HCT116 (cell line): ENCODE results near the gene TMEM81. TPM values are rescaled to one million over a fixed set of nuclear protein-coding genes. Genes with fewer than 3 reads are reported as not detected.

Experiments
- ATAC-seq: fragments of 200-7000 bp; cut with Tn5 transposase; 2 replicates; pipeline ENCODE4 v1.9.1; 2020; ENCODE audit warnings: mild to moderate bottlenecking, moderate library complexity
- BruUV-seq: library from RNA; stranded (reverse); fragments of 400-500 nt; replicated peaks from 2 replicates; lab custom pipeline; 2021; lab: Mats Ljungman, UMichigan
- CTCF ChIA-PET: fragments of 300-600 bp; sonication (Branson Sonifier 250); formaldehyde crosslinking; loops from one replicate; lab custom pipeline; 2021; ENCODE audit warnings: antibody characterized with exemption; lab: Charles Lee
- POLR2A ChIA-PET: fragments of 300-600, 350-600 bp; sonication (Branson Sonifier 250); formaldehyde crosslinking; loops from one replicate; lab custom pipeline; 2021; ENCODE audit warnings: antibody characterized with exemption; lab: Charles Lee
- RAD21 ChIA-PET, 2 experiments: fragments of 300-600 bp; sonication (Branson Sonifier 250); formaldehyde crosslinking; loops; one replicate each; lab custom pipeline; 2023; ENCODE audit warnings: low total read pairs in 2 of 2; ENCODE audit not compliant: uncharacterized antibody in 2 of 2, unreplicated experiment in 2 of 2, low non-redundant PET in 1 of 2; lab: Charles Lee
- DNase-seq: peaks from one replicate; pipeline ENCODE4 v3.0.0-alpha.2; 2010; ENCODE audit warnings: low read depth, low spot score
- H2AFZ ChIP-seq: fragments of 200-600 bp; shearing (Covaris generic), sonication (generic); 2 replicates; pipeline ENCODE4 v1.6.1; 2017; ENCODE audit warnings: low read depth, mixed run types, mixed read lengths, antibody characterized with exemption, low read length; ENCODE audit not compliant: poor library complexity, severe bottlenecking
- H3K27ac ChIP-seq: 2 replicates; pipeline ENCODE4 v1.5.1; 2012; ENCODE audit warnings: low read depth, low read length
- H3K27me3 ChIP-seq: fragments of 200-600 bp; sonication (generic); 2 replicates; pipeline ENCODE4 v1.6.1; 2016; ENCODE audit warnings: mixed run types, low read length, mixed read lengths; ENCODE audit not compliant: insufficient read depth
- H3K36me3 ChIP-seq, 2 experiments: fragments of 200-500 bp in 1 of 2; fragments of 200-600 bp in 1 of 2; sonication (Bioruptor generic) in 1 of 2; sonication (generic) in 1 of 2; 2 replicates each; pipeline versions ENCODE4 v1.5.1 to v1.6.1; 2014 to 2016; ENCODE audit warnings: low read length in 2 of 2, inconsistent platforms in 1 of 2, mixed read lengths in 1 of 2, mixed run types in 1 of 2; ENCODE audit not compliant: insufficient read depth in 2 of 2, control insufficient read depth in 1 of 2
- H3K4me1 ChIP-seq, 2 experiments: fragments of 200-600 bp in 1 of 2; sonication (generic) in 1 of 2; 2 replicates each; pipeline versions ENCODE4 v1.5.1 to v1.6.1; 2012 to 2017; ENCODE audit warnings: low read length in 2 of 2, inconsistent platforms in 1 of 2, mild to moderate bottlenecking in 1 of 2, mixed read lengths in 1 of 2, mixed run types in 1 of 2, moderate library complexity in 1 of 2; ENCODE audit not compliant: insufficient read depth in 2 of 2, control insufficient read depth in 1 of 2
- H3K4me2 ChIP-seq: fragments of 200-600 bp; sonication (generic); 2 replicates; pipeline ENCODE4 v1.6.1; 2017; ENCODE audit warnings: mixed run types, low read length, mixed read lengths
- H3K4me3 ChIP-seq, 2 experiments: fragments of 200-600 bp in 1 of 2; sonication (generic) in 1 of 2; replicated peaks in 1 of 2; 2 replicates each; pipeline ENCODE4 v1.5.1; 2011 to 2016; ENCODE audit warnings: low read length in 2 of 2, control low read depth in 1 of 2, low read depth in 1 of 2, mild to moderate bottlenecking in 1 of 2, mixed read lengths in 1 of 2, mixed run types in 1 of 2
- H3K79me2 ChIP-seq: fragments of 200-600 bp; sonication (generic); 2 replicates; pipeline ENCODE4 v1.6.1; 2017; ENCODE audit warnings: mild to moderate bottlenecking, mixed run types, low read length, moderate library complexity, mixed read lengths; ENCODE audit not compliant: insufficient read depth
- H3K9ac ChIP-seq: fragments of 200-600 bp; sonication (generic); 2 replicates; pipeline ENCODE4 v1.6.1; 2016; ENCODE audit warnings: low read length, mixed read lengths
- H3K9me2 ChIP-seq: fragments of 200-600 bp; sonication (generic), shearing (Covaris generic); 2 replicates; pipeline ENCODE4 v1.6.1; 2017; ENCODE audit warnings: mixed run types, mild to moderate bottlenecking, moderate library complexity; ENCODE audit not compliant: insufficient read depth
- H3K9me3 ChIP-seq, 2 experiments: fragments of 200-500 bp in 1 of 2; fragments of 200-600 bp in 1 of 2; sonication (Bioruptor generic) in 1 of 2; sonication (generic) in 1 of 2; 2 replicates each; pipeline ENCODE4 v1.6.1; 2014 to 2017; ENCODE audit warnings: low read length in 2 of 2, mixed read lengths in 2 of 2, inconsistent platforms in 1 of 2, low read depth in 1 of 2, mild to moderate bottlenecking in 1 of 2, mixed run types in 1 of 2, moderate library complexity in 1 of 2; ENCODE audit not compliant: control insufficient read depth in 1 of 2, insufficient read depth in 1 of 2
- H4K20me1 ChIP-seq: fragments of 200-600 bp; sonication (generic), shearing (Covaris generic); 2 replicates; pipeline ENCODE4 v1.6.1; 2017; ENCODE audit warnings: mixed run types, mild to moderate bottlenecking, moderate library complexity; ENCODE audit not compliant: insufficient read depth
- ATF3 ChIP-seq: IDR thresholded peaks from 2 replicates; pipeline ENCODE4 v1.6.1; 2012
- CBX3 ChIP-seq: IDR thresholded peaks from 2 replicates; pipeline ENCODE4 v1.6.1; 2012; ENCODE audit warnings: low read depth
- CEBPB ChIP-seq: IDR thresholded peaks from 2 replicates; pipeline ENCODE4 v1.6.1; 2012; ENCODE audit warnings: low read depth
- CTCF ChIP-seq, 3 experiments: fragments of 200-600 bp in 1 of 3; sonication (generic) in 1 of 3; IDR thresholded peaks in 2 of 3; conservative IDR thresholded peaks in 1 of 3; 2 replicates each; pipeline ENCODE4 v1.5.1; 2012 to 2017; ENCODE audit warnings: low read depth in 2 of 3, low read length in 2 of 3, antibody characterized with exemption in 1 of 3, borderline replicate concordance in 1 of 3, control low read depth in 1 of 3, mild to moderate bottlenecking in 1 of 3, mixed read lengths in 1 of 3, mixed run types in 1 of 3, moderate library complexity in 1 of 3; ENCODE audit not compliant: insufficient read depth in 1 of 3
- ELF1 ChIP-seq: IDR thresholded peaks from 2 replicates; pipeline ENCODE4 v1.6.1; 2012; ENCODE audit warnings: low read depth, borderline replicate concordance
- FOSL1 ChIP-seq: IDR thresholded peaks from 2 replicates; pipeline ENCODE4 v1.6.1; 2012; ENCODE audit warnings: low read depth
- JUND ChIP-seq: IDR thresholded peaks from 2 replicates; pipeline ENCODE4 v1.6.1; 2012
- MAX ChIP-seq: IDR thresholded peaks from 2 replicates; pipeline ENCODE4 v1.6.1; 2012
- POLR2A ChIP-seq: IDR thresholded peaks from 2 replicates; pipeline ENCODE4 v1.7.0; 2011; ENCODE audit warnings: borderline replicate concordance; ENCODE audit not compliant: insufficient read depth, insufficient read length; ENCODE audit errors: extremely low read depth
- POLR2AphosphoS5 ChIP-seq: IDR thresholded peaks from 2 replicates; pipeline ENCODE4 v1.6.1; 2011; ENCODE audit warnings: mild to moderate bottlenecking, low read depth, low read length, moderate library complexity
- RAD21 ChIP-seq: IDR thresholded peaks from 2 replicates; pipeline ENCODE4 v1.6.1; 2012; ENCODE audit warnings: low read depth, mild to moderate bottlenecking
- SP1 ChIP-seq: IDR thresholded peaks from 2 replicates; pipeline ENCODE4 v1.6.1; 2012; ENCODE audit warnings: low read depth
- SRF ChIP-seq: IDR thresholded peaks from 2 replicates; pipeline ENCODE4 v1.6.1; 2012; ENCODE audit warnings: low read depth
- TCF7L2 ChIP-seq: IDR thresholded peaks from 2 replicates; pipeline ENCODE4 v1.7.0; 2011; ENCODE audit warnings: borderline replicate concordance, inconsistent platforms; ENCODE audit not compliant: insufficient read depth, insufficient read length; ENCODE audit errors: extremely low read depth
- YY1 ChIP-seq: IDR thresholded peaks from 2 replicates; pipeline ENCODE4 v1.6.1; 2011; ENCODE audit warnings: low read length, low read depth, moderate library complexity, mild to moderate bottlenecking; ENCODE audit not compliant: insufficient replicate concordance; ENCODE audit errors: extremely low read depth
- ZBTB33 ChIP-seq: IDR thresholded peaks from 2 replicates; pipeline ENCODE4 v1.6.1; 2011; ENCODE audit warnings: mild to moderate bottlenecking, low read length, moderate library complexity; ENCODE audit not compliant: insufficient replicate concordance; ENCODE audit errors: extremely low read depth
- ZFX ChIP-seq: fragments of 450-650 bp; IDR thresholded peaks from 2 replicates; pipeline ENCODE4 v1.6.1; 2017
- ZNF274 ChIP-seq: fragments of 200-500 bp; sonication (Bioruptor generic); IDR thresholded peaks from 2 replicates; pipeline ENCODE4 v1.6.1; 2014; ENCODE audit warnings: mild to moderate bottlenecking, low read depth, low read length, inconsistent platforms
- intact Hi-C: fragments of 100-400 bp; cut with micrococcal nuclease; formaldehyde crosslinking; loops from 2 replicates; pipeline ENCODE4 v1.10.0; 2022
- total RNA-seq: library from RNA; stranded (reverse); gene quantifications from one replicate; pipeline ENCODE4 v1.2.1, GENCODE V29; 2021; ENCODE audit not compliant: unreplicated experiment

The TMEM81 gene
- total RNA-seq, 1 experiment from 2014 or later = 4.9 TPM

DNA sequence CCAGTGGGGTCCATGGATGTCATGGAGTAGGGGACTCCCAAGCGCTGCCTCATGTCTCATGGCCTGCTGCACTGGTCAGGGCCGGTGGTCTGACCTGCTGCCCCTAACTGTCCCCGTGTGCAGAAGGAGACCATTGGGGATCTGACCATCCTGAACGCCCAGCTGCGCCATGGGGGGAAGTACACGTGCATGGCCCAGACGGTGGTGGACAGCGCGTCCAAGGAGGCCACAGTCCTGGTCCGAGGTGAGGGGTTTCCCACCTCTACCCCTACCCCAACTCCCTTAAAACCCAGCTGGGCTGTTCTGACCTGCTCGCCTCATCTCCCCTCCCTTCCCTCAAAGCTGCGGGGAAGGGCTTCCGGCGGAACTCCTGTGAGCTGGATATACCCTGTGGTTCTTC lies 18.6 kb downstream of the TMEM81 start:
- Histone ChIP-seq H3K4me3 (no peak overlapping the region), H3K36me3 (no peaks in the 10 kb centered on the region), H3K79me2 (no peaks in the 10 kb centered on the region), H3K9me2 (no peaks in the 10 kb centered on the region), H4K20me1 (no peaks in the 10 kb centered on the region), H3K4me1 (no peaks in the 10 kb centered on the region; a peak in 1 of 4 replicates), H3K9me3 (no peaks in the 10 kb centered on the region), H3K27me3 (no peaks in the 10 kb centered on the region), H2AFZ (no peak overlapping the region), H3K9ac (no peak overlapping the region), H3K27ac (no peak overlapping the region), H3K4me2 (no peak overlapping the region)
- intact Hi-C loops = no loop called here
- ChIA-PET POLR2A (no interaction called here), RAD21 (interaction anchor here (1.1 to 1.3 kb wide), 2 partner anchors 76 kb away, joined by 6 to 8 read pairs; no protein-coding TSS in a partner anchor), CTCF (interaction anchor here (0.8 to 2.2 kb wide), 5 partner anchors 11 to 258 kb away, joined by 3 to 14 read pairs (median 4); no protein-coding TSS in a partner anchor)
- TF ChIP-seq ZFX (no peak), CTCF (IDR thresholded peaks at IDR 0.05 in 2 of 3, conservative IDR thresholded peaks at IDR 0.05 in 1 of 3; ENCODE audit: borderline replicate concordance in 1 of 3, insufficient read depth in 1 of 3, low read depth in 2 of 3, low read length in 2 of 3) (no peak), CBX3 (no peak), CEBPB (no peak), FOSL1 (no peak), ATF3 (no peak), YY1 (no peak), ELF1 (no peak), SP1 (no peak), POLR2AphosphoS5 (no peak), TCF7L2 (no peak), ZBTB33 (no peak), RAD21 (no peak), POLR2A (no peak), SRF (no peak), ZNF274 (no peak), JUND (no peak), MAX (no peak)
- ATAC-seq (no peak), DNase-seq (no peak)
- BruUV-seq = no TSS peak
